ENCODE measurements around the gene HDAC9.

The HDAC9 gene

GRCh38 chr7:18573410-18574234, 78.1 kb downstream of the HDAC9 start:
- TF ChIP-seq CTCF (IDR thresholded peaks at IDR 0.05; ENCODE audit: extremely low read depth, missing control alignments), result no peak
- DNase-seq (ENCODE audit: low spot score), result no peak

- no peak for TF ChIP-seq CTCF (IDR thresholded peaks at IDR 0.05; ENCODE audit: extremely low read depth, missing control alignments)
- no peak for DNase-seq (ENCODE audit: low spot score)
Observed at GRCh38 chr7:18574235-18574540, 78.6 kb downstream of the HDAC9 start.

GRCh38 chr7:18574676-18575075, 79.1 kb downstream of the HDAC9 start:
- DNase-seq (ENCODE audit: low spot score), result no peak
- no peak for TF ChIP-seq CTCF (IDR thresholded peaks at IDR 0.05; ENCODE audit: extremely low read depth, missing control alignments)

- no peak for DNase-seq (ENCODE audit: low spot score)
- no peak for TF ChIP-seq CTCF (IDR thresholded peaks at IDR 0.05; ENCODE audit: extremely low read depth, missing control alignments)
Observed at GRCh38 chr7:18575622-18576572, 80.3 kb downstream of the HDAC9 start.

GRCh38 chr7:18577096-18577771, 81.7 kb downstream of the HDAC9 start:
- DNase-seq (ENCODE audit: low spot score), result no peak
- no peak for TF ChIP-seq CTCF (IDR thresholded peaks at IDR 0.05; ENCODE audit: extremely low read depth, missing control alignments)

GRCh38 chr7:18579698-18580097, 84.1 kb downstream of the HDAC9 start:
- DNase-seq (ENCODE audit: low spot score), result no peak
- no peak for TF ChIP-seq CTCF (IDR thresholded peaks at IDR 0.05; ENCODE audit: extremely low read depth, missing control alignments)
